C4-2B (cell line): Measurements from ENCODE around the gene CYP19A1.

ENCODE experiments used
- ZFX ChIP-seq: fragments of 450-650 bp; IDR thresholded peaks from 2 replicates; pipeline ENCODE4 v1.6.1; 2017
- TF ChIP-seq, protein P1 (sequence below): fragments of 450-650 bp; conservative IDR thresholded peaks from 2 replicates; pipeline ENCODE4 v1.5.1; 2017; ENCODE audit warnings: mild to moderate bottlenecking

- TF ChIP-seq, protein P1, sequence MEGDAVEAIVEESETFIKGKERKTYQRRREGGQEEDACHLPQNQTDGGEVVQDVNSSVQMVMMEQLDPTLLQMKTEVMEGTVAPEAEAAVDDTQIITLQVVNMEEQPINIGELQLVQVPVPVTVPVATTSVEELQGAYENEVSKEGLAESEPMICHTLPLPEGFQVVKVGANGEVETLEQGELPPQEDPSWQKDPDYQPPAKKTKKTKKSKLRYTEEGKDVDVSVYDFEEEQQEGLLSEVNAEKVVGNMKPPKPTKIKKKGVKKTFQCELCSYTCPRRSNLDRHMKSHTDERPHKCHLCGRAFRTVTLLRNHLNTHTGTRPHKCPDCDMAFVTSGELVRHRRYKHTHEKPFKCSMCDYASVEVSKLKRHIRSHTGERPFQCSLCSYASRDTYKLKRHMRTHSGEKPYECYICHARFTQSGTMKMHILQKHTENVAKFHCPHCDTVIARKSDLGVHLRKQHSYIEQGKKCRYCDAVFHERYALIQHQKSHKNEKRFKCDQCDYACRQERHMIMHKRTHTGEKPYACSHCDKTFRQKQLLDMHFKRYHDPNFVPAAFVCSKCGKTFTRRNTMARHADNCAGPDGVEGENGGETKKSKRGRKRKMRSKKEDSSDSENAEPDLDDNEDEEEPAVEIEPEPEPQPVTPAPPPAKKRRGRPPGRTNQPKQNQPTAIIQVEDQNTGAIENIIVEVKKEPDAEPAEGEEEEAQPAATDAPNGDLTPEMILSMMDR: no peak
- no peak for TF ChIP-seq ZFX
Measured at GRCh38 chr15:51170882-51171633, 167.3 kb downstream of the CYP19A1 start.
